Parathyroid adenoma (tissue), 2 donors: ENCODE data around the gene LGR4.

Experiments
- H2AFZ ChIP-seq: fragments of 300-600 bp; sonication (generic); one replicate; pipeline ENCODE4 v1.7.0; 2017; ENCODE audit warnings: antibody characterized with exemption, mild to moderate bottlenecking
- H3K27ac ChIP-seq: fragments of 300-600 bp; sonication (generic); one replicate; pipeline ENCODE4 v1.7.0; 2017
- H3K27me3 ChIP-seq: fragments of 300-600 bp; sonication (generic); one replicate; pipeline ENCODE4 v1.7.0; 2017; ENCODE audit warnings: low read length; ENCODE audit not compliant: control insufficient read depth, insufficient read depth
- H3K36me3 ChIP-seq: fragments of 300-600 bp; sonication (generic); one replicate; pipeline ENCODE4 v1.7.0; 2017; ENCODE audit warnings: low read length; ENCODE audit not compliant: control insufficient read depth, insufficient read depth
- H3K4me1 ChIP-seq: fragments of 300-600 bp; sonication (generic); one replicate; pipeline ENCODE4 v1.7.0; 2017; ENCODE audit warnings: control low read depth
- H3K4me2 ChIP-seq: fragments of 300-600 bp; sonication (generic); one replicate; pipeline ENCODE4 v1.7.0; 2017; ENCODE audit warnings: low read length
- H3K4me3 ChIP-seq: fragments of 300-600 bp; sonication (generic); one replicate; pipeline ENCODE4 v1.7.0; 2017; ENCODE audit warnings: low read depth, low read length
- H3K79me2 ChIP-seq: fragments of 300-600 bp; sonication (generic); one replicate; pipeline ENCODE4 v1.7.0; 2017; ENCODE audit warnings: control low read depth
- H3K9ac ChIP-seq: fragments of 300-600 bp; sonication (generic); one replicate; pipeline ENCODE4 v1.7.0; 2017; ENCODE audit warnings: mild to moderate bottlenecking
- H3K9me3 ChIP-seq: fragments of 300-600 bp; sonication (generic); one replicate; pipeline ENCODE4 v1.7.0; 2017; ENCODE audit warnings: low read length; ENCODE audit not compliant: control insufficient read depth
- TF ChIP-seq, protein P1 (sequence below): fragments of 300-600 bp; sonication (generic); IDR thresholded peaks from one replicate; pipeline ENCODE4 v1.7.0; 2017; ENCODE audit warnings: antibody characterized with exemption, mild to moderate bottlenecking
- donor health status: primary hyperparathyroidism.

LGR4 gene

GRCh38 chr11:27421819-27422494, 50.6 kb downstream of the LGR4 start:
- H3K27ac ChIP-seq: no peak overlapping the region
- H3K9ac ChIP-seq: no peak overlapping the region
- no peaks in the 10 kb centered on the region for H3K9me3 ChIP-seq
- H2AFZ ChIP-seq: no peak overlapping the region
- no peak overlapping the region for H3K4me2 ChIP-seq
- no peaks in the 10 kb centered on the region for H3K4me1 ChIP-seq
- TF ChIP-seq, protein P1, sequence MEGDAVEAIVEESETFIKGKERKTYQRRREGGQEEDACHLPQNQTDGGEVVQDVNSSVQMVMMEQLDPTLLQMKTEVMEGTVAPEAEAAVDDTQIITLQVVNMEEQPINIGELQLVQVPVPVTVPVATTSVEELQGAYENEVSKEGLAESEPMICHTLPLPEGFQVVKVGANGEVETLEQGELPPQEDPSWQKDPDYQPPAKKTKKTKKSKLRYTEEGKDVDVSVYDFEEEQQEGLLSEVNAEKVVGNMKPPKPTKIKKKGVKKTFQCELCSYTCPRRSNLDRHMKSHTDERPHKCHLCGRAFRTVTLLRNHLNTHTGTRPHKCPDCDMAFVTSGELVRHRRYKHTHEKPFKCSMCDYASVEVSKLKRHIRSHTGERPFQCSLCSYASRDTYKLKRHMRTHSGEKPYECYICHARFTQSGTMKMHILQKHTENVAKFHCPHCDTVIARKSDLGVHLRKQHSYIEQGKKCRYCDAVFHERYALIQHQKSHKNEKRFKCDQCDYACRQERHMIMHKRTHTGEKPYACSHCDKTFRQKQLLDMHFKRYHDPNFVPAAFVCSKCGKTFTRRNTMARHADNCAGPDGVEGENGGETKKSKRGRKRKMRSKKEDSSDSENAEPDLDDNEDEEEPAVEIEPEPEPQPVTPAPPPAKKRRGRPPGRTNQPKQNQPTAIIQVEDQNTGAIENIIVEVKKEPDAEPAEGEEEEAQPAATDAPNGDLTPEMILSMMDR: no peak
- H3K4me3 ChIP-seq: no peak overlapping the region
- no peaks in the 10 kb centered on the region for H3K79me2 ChIP-seq
- H3K27me3 ChIP-seq: no peaks in the 10 kb centered on the region
- H3K36me3 ChIP-seq: no peaks in the 10 kb centered on the region

DNA sequence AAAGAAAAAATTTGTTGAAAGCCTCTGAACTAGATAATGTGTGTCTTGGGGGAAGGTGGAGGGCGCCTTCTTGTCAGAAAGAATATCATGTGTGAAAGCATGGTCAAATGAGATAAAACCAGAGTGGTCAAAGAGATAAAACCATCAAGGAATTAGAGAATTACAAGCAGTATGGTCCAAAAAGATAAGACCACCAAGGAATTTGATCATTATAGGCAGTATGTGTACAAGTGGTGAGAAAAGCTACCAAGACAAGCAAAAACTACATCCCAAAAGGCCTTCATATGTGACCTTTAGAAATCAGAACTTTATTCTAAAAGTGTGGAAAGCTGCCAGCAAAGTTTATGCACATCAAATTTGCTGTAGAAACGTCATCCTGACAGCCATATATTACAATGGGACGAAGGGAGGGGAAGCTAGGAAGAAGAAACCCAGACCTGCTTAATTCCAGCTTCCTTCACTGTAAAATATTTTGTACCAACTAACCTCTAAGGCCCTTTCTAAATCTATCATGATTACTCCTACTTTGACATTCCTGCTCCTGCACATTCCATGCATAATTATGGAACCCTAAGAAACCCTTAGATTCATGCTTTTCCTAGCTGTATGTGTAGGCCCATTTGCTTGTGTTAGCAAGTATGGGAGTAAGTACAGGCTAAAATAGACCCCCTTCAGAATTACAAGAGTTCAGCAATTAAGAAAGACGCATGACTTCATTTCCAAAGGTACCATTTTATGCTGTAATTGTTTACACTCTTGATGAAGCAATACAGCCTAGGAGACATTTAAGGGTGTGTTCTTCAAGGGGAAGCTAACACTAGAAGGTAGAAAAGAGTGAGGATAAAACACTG, 51.6 kb downstream of the LGR4 start:
- TF ChIP-seq, protein P1: no peak
- H3K27ac ChIP-seq: no peak overlapping the region
- no peak overlapping the region for H3K4me3 ChIP-seq
- no peak overlapping the region for H2AFZ ChIP-seq
- H3K36me3 ChIP-seq: no peaks in the 10 kb centered on the region
- H3K9me3 ChIP-seq: no peaks in the 10 kb centered on the region
- no peaks in the 10 kb centered on the region for H3K4me1 ChIP-seq
- no peak overlapping the region for H3K9ac ChIP-seq
- H3K27me3 ChIP-seq: no peaks in the 10 kb centered on the region
- no peak overlapping the region for H3K4me2 ChIP-seq
- no peaks in the 10 kb centered on the region for H3K79me2 ChIP-seq

GRCh38 chr11:27420217-27420616, 52.4 kb downstream of the LGR4 start:
- no peaks in the 10 kb centered on the region for H3K27me3 ChIP-seq
- no peak overlapping the region for H3K9ac ChIP-seq
- H3K79me2 ChIP-seq: no peaks in the 10 kb centered on the region
- H3K4me2 ChIP-seq: no peak overlapping the region
- H3K4me1 ChIP-seq: no peaks in the 10 kb centered on the region
- no peaks in the 10 kb centered on the region for H3K36me3 ChIP-seq
- TF ChIP-seq, protein P1: no peak
- H3K4me3 ChIP-seq: no peak overlapping the region
- H3K27ac ChIP-seq: no peak overlapping the region
- H3K9me3 ChIP-seq: no peaks in the 10 kb centered on the region
- no peak overlapping the region for H2AFZ ChIP-seq

DNA sequence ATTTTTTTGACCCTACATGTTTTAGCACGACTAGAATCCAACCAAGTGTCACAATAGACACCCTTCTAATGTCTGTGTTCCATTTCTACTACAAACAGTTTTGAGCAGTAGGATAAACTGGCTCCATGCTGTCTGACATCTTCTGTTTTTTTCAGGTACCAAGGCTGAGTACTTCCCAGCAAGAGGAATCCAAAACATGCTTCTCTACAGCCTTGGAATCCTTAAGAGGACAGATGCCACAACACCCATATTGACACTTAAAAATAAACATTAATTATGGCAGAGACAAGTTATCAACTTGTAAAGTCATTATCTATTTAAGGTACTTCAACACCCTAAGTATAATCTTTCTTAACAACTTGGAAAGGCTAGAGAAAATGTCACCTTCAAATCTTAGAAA, 54.2 kb downstream of the LGR4 start:
- TF ChIP-seq, protein P1: no peak
- H3K36me3 ChIP-seq: no peaks in the 10 kb centered on the region
- H3K27me3 ChIP-seq: no peaks in the 10 kb centered on the region
- H3K9ac ChIP-seq: no peak overlapping the region
- no peaks in the 10 kb centered on the region for H3K9me3 ChIP-seq
- H3K4me3 ChIP-seq: no peak overlapping the region
- no peak overlapping the region for H3K4me2 ChIP-seq
- no peak overlapping the region for H2AFZ ChIP-seq
- no peaks in the 10 kb centered on the region for H3K4me1 ChIP-seq
- no peak overlapping the region for H3K27ac ChIP-seq
- no peaks in the 10 kb centered on the region for H3K79me2 ChIP-seq
